ENCODE data around the gene AATF. TPM values are rescaled to one million over a fixed set of nuclear protein-coding genes. Genes with fewer than 3 reads are reported as not detected.

Gene AATF
- total RNA-seq, 4 donors from 2014 or later: 26.9 to 57.8 (median 35.4) TPM

DNA sequence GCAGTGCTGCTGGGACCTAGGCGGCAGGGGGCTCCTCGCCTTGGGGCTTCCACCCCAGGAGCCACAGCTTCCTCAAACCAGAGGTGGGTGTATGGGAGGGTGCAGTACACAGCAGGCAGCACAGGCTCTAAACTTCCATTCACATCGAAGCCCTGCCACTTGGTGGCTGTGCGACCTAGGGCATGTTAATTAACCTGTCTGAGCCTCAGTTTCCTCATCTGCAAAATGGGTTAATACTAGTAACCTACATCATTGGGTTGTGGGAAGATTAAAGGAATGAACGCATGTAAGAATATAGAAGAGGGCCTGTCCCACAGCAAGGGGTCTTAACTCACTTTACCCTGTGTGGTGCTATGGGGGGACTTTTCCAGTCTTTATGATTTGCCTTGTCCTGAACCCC, 38.2 kb upstream of the AATF start:
- TF ChIP-seq CTCF (IDR thresholded peaks at IDR 0.05) (no peak), POLR2A (IDR thresholded peaks at IDR 0.05) (no peak)
- Histone ChIP-seq H3K36me3 (no peaks in the 10 kb centered on the region), H3K4me1 (no peaks in the 10 kb centered on the region), H3K9me3 (no peaks in the 10 kb centered on the region), H3K27me3 (peaks cover 0 to 4% of the 10 kb centered on the region in 2 donors), H3K4me3 (no peak overlapping the region), H3K27ac (no peak overlapping the region)
- no peak for DNase-seq

DNA sequence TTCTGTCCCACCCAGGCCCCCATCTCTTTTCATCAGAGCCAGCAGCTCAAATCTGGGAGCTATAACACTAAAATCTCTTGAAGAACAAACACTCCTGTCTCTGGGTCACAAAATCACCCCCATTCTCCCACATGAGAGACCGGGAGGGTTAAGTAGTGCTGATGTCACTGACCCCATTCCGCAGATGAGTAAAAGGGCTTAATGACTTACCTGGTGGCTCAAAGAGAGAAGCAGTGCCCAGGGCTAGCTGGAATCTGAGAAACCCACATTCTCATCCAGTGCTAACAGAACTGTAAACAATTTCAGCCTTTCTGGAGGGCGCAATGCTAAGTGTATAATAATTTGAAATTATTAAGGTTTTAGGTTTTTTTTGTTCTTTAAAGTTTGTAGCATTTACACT, 37.8 kb upstream of the AATF start:
- Histone ChIP-seq H3K4me3 (no peak overlapping the region), H3K4me1 (no peaks in the 10 kb centered on the region), H3K27me3 (peaks cover 0 to 4% of the 10 kb centered on the region in 2 donors), H3K9me3 (no peaks in the 10 kb centered on the region), H3K27ac (no peak overlapping the region), H3K36me3 (no peaks in the 10 kb centered on the region)
- TF ChIP-seq POLR2A (IDR thresholded peaks at IDR 0.05): no peak
- TF ChIP-seq CTCF (IDR thresholded peaks at IDR 0.05): no peak
- no peak for DNase-seq

- H3K27ac ChIP-seq: no peak overlapping the region
- no peaks in the 10 kb centered on the region for H3K36me3 ChIP-seq
- DNase-seq: no peak
- H3K9me3 ChIP-seq: no peaks in the 10 kb centered on the region
- no peaks in the 10 kb centered on the region for H3K4me1 ChIP-seq
- peaks cover 0 to 4% of the 10 kb centered on the region in 2 donors for H3K27me3 ChIP-seq
- no peak overlapping the region for H3K4me3 ChIP-seq
- TF ChIP-seq POLR2A (IDR thresholded peaks at IDR 0.05): no peak
- no peak for TF ChIP-seq CTCF (IDR thresholded peaks at IDR 0.05)
These were observed 35.6 kb upstream of the AATF start for GRCh38 chr17:36913132-36913531.

- H3K9me3 ChIP-seq: no peaks in the 10 kb centered on the region
- DNase-seq: no peak
- H3K27ac ChIP-seq: no peak overlapping the region
- no peaks in the 10 kb centered on the region for H3K4me1 ChIP-seq
- H3K4me3 ChIP-seq: no peak overlapping the region
- H3K36me3 ChIP-seq: no peaks in the 10 kb centered on the region
- TF ChIP-seq POLR2A (IDR thresholded peaks at IDR 0.05) (no peak), CTCF (IDR thresholded peaks at IDR 0.05) (no peak)
- no peaks in the 10 kb centered on the region for H3K27me3 ChIP-seq
These were observed 30.5 kb upstream of the AATF start for GRCh38 chr17:36918211-36918691.

- no peaks in the 10 kb centered on the region for H3K27me3 ChIP-seq
- no peak for TF ChIP-seq POLR2A (IDR thresholded peaks at IDR 0.05)
- no peak for TF ChIP-seq CTCF (IDR thresholded peaks at IDR 0.05)
- no peak overlapping the region for H3K27ac ChIP-seq
These were observed 29.3 kb upstream of the AATF start for GRCh38 chr17:36919407-36919968.

More at GRCh38 chr17:36919407-36919968, 29.3 kb upstream of the AATF start:
- Histone ChIP-seq H3K4me3 (no peak overlapping the region), H3K9me3 (no peaks in the 10 kb centered on the region), H3K4me1 (no peaks in the 10 kb centered on the region), H3K36me3 (no peaks in the 10 kb centered on the region)
- no peak for DNase-seq

Measured in Peyer's patch (tissue), 4 donors.